ENCODE results near the gene MASP2. TPM values are rescaled to one million over a fixed set of nuclear protein-coding genes. Genes with fewer than 3 reads are reported as not detected.
"Not testable (repeated sequence)": the region's sequence is repeated elsewhere in the genome, so short reads cannot be mapped to it uniquely, and the experiment has no call there.

Gene MASP2
- total and polyA plus RNA-seq, 5 donors, result not detected

DNA sequence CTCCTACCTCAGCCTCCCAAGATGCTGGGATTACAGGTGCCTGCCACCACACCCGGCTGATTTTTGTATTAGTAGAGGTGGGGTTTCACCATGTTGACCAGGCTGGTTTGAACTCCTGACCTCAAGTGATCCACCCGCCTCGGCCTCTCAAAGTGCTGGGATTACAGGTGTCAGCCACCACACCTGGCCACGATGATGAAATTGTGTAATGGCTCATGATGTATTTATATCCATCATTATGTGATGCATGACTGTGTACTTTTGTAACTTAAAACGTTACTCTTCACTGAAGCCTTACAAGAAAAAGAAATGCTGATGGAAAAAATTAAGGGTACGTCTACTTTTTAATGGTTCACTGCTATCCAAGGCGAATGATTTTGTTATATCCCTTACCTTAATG lies 27.1 kb downstream of the MASP2 start:
- H3K4me1 ChIP-seq (ENCODE audit: control insufficient read depth, insufficient read depth, low read length), result no peaks in the 10 kb centered on the region
- 88% methylated on average over 7 of the region's 7 CpGs for whole genome bisulfite sequencing
- H3K27ac ChIP-seq (ENCODE audit: low read length), result no peak overlapping the region
- no peak for DNase-seq
- H3K9me3 ChIP-seq (ENCODE audit: control insufficient read depth, low read length), result no peaks in the 10 kb centered on the region
- intact Hi-C loops (cut with DNase I), result no loop called here
- H3K4me3 ChIP-seq (ENCODE audit: low read length), result no peak overlapping the region
- ATAC-seq, result no peak
- no peaks in the 10 kb centered on the region for H3K27me3 ChIP-seq (ENCODE audit: control insufficient read depth, insufficient read depth)

GRCh38 chr1:11019358-11019757 lies 27.7 kb downstream of the MASP2 start:
- 81% methylated on average over 8 of the region's 8 CpGs for WGBS
- H3K27me3 ChIP-seq (ENCODE audit: control insufficient read depth, insufficient read depth); DNase-seq; H3K9me3 ChIP-seq (ENCODE audit: control insufficient read depth, low read length); H3K4me1 ChIP-seq (ENCODE audit: control insufficient read depth, insufficient read depth, low read length); intact Hi-C loops (cut with DNase I); H3K27ac ChIP-seq (ENCODE audit: low read length); H3K4me3 ChIP-seq (ENCODE audit: low read length); ATAC-seq: not testable (repeated sequence)

GRCh38 chr1:11013160-11013531 lies 33.9 kb downstream of the MASP2 start:
- Histone ChIP-seq H3K9me3 (ENCODE audit: control insufficient read depth, low read length) (no peaks in the 10 kb centered on the region), H3K4me1 (ENCODE audit: control insufficient read depth, insufficient read depth, low read length) (peaks cover 4% of the 10 kb centered on the region), H3K4me3 (ENCODE audit: low read length) (peak overlapping the region; percentile 53), H3K27me3 (ENCODE audit: control insufficient read depth, insufficient read depth) (no peaks in the 10 kb centered on the region), H3K27ac (ENCODE audit: low read length) (peak overlapping the region; percentile 6)
- WGBS, result 2% methylated on average over 11 of the region's 11 CpGs
- DNase-seq (no peak), ATAC-seq (peak in 1 of 2 donors; percentile 1)
- intact Hi-C loops (cut with DNase I), result no loop called here

- H3K4me1 ChIP-seq (ENCODE audit: control insufficient read depth, insufficient read depth, low read length), result peaks cover 4% of the 10 kb centered on the region
- under 1% methylated on average over 94 of the region's 94 CpGs for WGBS
- ATAC-seq, result peak; percentile 97
- DNase-seq, result peak; percentile 91 to 96 (median 95)
- H3K9me3 ChIP-seq (ENCODE audit: control insufficient read depth, low read length), result no peaks in the 10 kb centered on the region
- no peaks in the 10 kb centered on the region for H3K27me3 ChIP-seq (ENCODE audit: control insufficient read depth, insufficient read depth)
- H3K27ac ChIP-seq (ENCODE audit: low read length), result peak within 1 kb of the TSS; percentile 69
- intact Hi-C loops (cut with DNase I), result no loop called here
- H3K4me3 ChIP-seq (ENCODE audit: low read length), result peak within 1 kb of the TSS; percentile 53
These were observed 34.5 kb downstream of the MASP2 start, which contains the start of gene TARDBP for GRCh38 chr1:11012260-11013159. Gene TARDBP (plus strand): TSS chr1:11012654. CDS start chr1:11013728, 1,074 bp downstream.

DNA sequence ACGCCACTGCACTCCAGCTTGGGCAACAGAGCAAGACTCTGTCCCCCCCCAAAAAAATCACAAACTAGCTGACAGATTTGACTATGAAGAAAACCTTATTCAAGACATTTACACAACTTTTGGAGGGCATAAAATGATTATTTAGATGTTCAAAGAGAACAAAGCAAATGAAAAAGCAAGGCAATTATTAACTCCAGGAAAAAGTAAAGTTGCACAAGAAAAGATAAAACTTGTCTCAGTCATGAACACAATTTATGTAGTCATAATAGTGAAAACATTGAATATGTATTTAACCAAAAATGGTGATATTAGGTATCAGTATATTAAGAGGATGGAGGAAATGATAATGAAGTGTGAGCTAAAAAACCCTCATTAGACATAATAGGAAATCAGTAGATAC lies 46.5 kb downstream of the MASP2 start:
- Histone ChIP-seq H3K4me3 (ENCODE audit: low read length) (no peak overlapping the region), H3K27ac (ENCODE audit: low read length) (no peak overlapping the region), H3K4me1 (ENCODE audit: control insufficient read depth, insufficient read depth, low read length) (no peaks in the 10 kb centered on the region), H3K9me3 (ENCODE audit: control insufficient read depth, low read length) (no peaks in the 10 kb centered on the region), H3K27me3 (ENCODE audit: control insufficient read depth, insufficient read depth) (no peaks in the 10 kb centered on the region)
- intact Hi-C loops (cut with DNase I), result no loop called here
- no peak for DNase-seq
- WGBS, result 88% methylated on average over 1 of the region's 1 CpG
- ATAC-seq, result no peak

- Histone ChIP-seq H3K27me3 (ENCODE audit: control insufficient read depth, insufficient read depth) (no peaks in the 10 kb centered on the region), H3K4me3 (ENCODE audit: low read length) (no peak overlapping the region), H3K9me3 (ENCODE audit: control insufficient read depth, low read length) (no peaks in the 10 kb centered on the region), H3K27ac (ENCODE audit: low read length) (no peak overlapping the region), H3K4me1 (ENCODE audit: control insufficient read depth, insufficient read depth, low read length) (no peaks in the 10 kb centered on the region)
- intact Hi-C loops (cut with DNase I), result no loop called here
- no peak for DNase-seq
- no peak for ATAC-seq
- WGBS, result 78% methylated on average over 3 of the region's 3 CpGs
These were observed 50.9 kb downstream of the MASP2 start for GRCh38 chr1:10996100-10996499.

DNA sequence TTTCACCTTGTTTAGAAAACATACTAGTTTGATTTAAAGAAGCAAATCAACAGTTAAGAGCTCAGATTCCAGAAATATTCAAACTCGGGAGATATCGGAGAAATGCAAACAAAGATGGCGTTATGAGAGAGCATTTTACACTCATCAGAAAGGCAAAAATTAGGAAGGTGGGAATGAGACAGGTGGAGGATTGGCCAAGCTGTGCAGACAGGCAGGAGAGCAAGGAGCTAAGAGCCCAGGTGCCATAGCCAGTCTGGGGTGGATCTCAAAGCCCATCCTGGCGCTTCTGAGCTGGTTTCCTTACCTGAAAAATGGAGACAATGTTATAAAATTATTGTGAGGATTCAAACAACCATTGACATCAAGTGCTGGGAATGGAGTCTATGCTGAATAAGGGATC lies 54.2 kb downstream of the MASP2 start:
- Histone ChIP-seq H3K9me3 (ENCODE audit: control insufficient read depth, low read length) (no peaks in the 10 kb centered on the region), H3K27ac (ENCODE audit: low read length) (no peak overlapping the region), H3K4me1 (ENCODE audit: control insufficient read depth, insufficient read depth, low read length) (no peaks in the 10 kb centered on the region), H3K4me3 (ENCODE audit: low read length) (no peak overlapping the region), H3K27me3 (ENCODE audit: control insufficient read depth, insufficient read depth) (no peaks in the 10 kb centered on the region)
- WGBS, result 71% methylated on average over 4 of the region's 4 CpGs
- intact Hi-C loops (cut with DNase I), result no loop called here
- DNase-seq, result no peak
- ATAC-seq, result no peak

- H3K27ac ChIP-seq (ENCODE audit: low read length); H3K4me3 ChIP-seq (ENCODE audit: low read length); ATAC-seq; intact Hi-C loops (cut with DNase I); H3K27me3 ChIP-seq (ENCODE audit: control insufficient read depth, insufficient read depth); H3K9me3 ChIP-seq (ENCODE audit: control insufficient read depth, low read length); H3K4me1 ChIP-seq (ENCODE audit: control insufficient read depth, insufficient read depth, low read length); DNase-seq: not testable (repeated sequence)
- 92% methylated on average over 2 of the region's 2 CpGs for WGBS
These were observed 55.0 kb downstream of the MASP2 start for GRCh38 chr1:10992004-10992403.

DNA sequence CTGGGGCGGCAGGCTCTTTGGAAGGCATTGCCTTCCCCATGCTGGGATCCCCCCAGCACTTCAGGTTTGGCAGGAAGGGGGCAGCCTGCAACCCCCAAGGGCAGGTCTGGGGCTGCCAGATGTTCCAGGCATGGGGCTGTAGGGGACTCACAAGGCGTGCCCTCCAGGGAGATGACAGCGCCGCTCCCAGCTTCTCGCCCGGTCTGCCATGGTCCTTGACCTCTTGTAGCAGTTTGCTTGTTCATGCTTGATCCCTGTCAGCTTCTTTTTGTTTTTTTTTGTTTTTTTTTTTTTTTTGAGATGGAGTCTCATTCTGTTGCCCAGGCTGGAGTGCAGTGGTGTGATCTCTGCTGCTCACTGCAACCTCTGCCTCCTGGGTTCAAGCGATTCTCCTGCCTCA lies 56.2 kb downstream of the MASP2 start:
- intact Hi-C loops (cut with DNase I), result no loop called here
- Histone ChIP-seq H3K4me3 (ENCODE audit: low read length) (no peak overlapping the region), H3K9me3 (ENCODE audit: control insufficient read depth, low read length) (no peaks in the 10 kb centered on the region), H3K4me1 (ENCODE audit: control insufficient read depth, insufficient read depth, low read length) (no peaks in the 10 kb centered on the region), H3K27ac (ENCODE audit: low read length) (no peak overlapping the region), H3K27me3 (ENCODE audit: control insufficient read depth, insufficient read depth) (no peaks in the 10 kb centered on the region)
- 92% methylated on average over 7 of the region's 7 CpGs for WGBS
- no peak for DNase-seq
- ATAC-seq, result no peak

DNA sequence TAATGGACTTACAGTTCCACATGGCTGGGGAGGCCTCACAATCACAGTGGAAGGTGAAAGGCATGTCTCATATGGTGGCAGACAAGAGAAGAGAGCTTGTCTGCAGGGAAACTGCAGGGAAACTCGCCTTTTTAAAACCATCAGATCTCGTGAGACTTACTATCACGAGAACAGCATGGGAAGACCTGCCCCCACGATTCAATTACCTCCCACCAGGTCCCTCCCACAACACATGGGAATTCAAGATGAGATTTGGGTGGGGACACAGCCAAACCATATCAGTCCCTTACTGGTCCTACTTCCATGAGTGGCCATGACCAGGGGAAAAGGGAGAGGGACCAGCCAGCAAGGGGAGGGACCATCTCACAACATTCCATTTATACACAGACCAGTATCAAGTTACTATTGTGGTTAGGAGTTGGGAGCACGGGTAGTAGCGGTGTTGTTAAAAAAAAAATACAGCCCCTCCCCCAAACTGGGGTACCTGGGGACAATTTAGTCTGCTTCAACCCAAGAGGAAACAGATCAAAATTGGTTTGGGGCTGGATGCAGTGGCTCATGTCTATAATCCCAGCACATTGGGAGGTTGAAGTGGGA lies 57.0 kb downstream of the MASP2 start:
- ATAC-seq; H3K27ac ChIP-seq (ENCODE audit: low read length); intact Hi-C loops (cut with DNase I); H3K9me3 ChIP-seq (ENCODE audit: control insufficient read depth, low read length); DNase-seq; H3K4me3 ChIP-seq (ENCODE audit: low read length); H3K27me3 ChIP-seq (ENCODE audit: control insufficient read depth, insufficient read depth); H3K4me1 ChIP-seq (ENCODE audit: control insufficient read depth, insufficient read depth, low read length): not testable (repeated sequence)
- 68% methylated on average over 6 of the region's 6 CpGs for WGBS

DNA sequence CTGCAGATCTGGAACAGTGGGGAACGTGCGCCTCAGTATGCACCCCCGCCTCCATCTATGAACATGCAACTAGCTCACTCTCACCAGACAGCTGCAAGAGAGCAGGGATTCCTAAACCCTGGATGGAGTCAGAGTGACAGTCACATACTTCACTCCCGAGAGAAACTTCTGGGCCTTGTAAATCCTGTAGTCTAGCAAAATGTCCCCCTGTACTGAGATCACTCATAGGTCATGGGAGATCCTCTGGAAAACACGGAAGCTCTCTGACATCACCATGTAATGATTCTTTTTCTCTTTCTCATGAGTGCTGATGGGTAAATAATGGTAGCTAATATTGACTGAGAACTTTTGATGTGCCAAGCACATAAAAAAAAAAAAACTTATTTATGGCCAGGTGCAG lies 57.9 kb downstream of the MASP2 start:
- intact Hi-C loops (cut with DNase I), result no loop called here
- DNase-seq (no peak), ATAC-seq (no peak)
- H3K27ac ChIP-seq (ENCODE audit: low read length), result no peak overlapping the region
- H3K4me3 ChIP-seq (ENCODE audit: low read length), result no peak overlapping the region
- H3K27me3 ChIP-seq (ENCODE audit: control insufficient read depth, insufficient read depth), result no peaks in the 10 kb centered on the region
- no peaks in the 10 kb centered on the region for H3K4me1 ChIP-seq (ENCODE audit: control insufficient read depth, insufficient read depth, low read length)
- H3K9me3 ChIP-seq (ENCODE audit: control insufficient read depth, low read length), result no peaks in the 10 kb centered on the region
- 87% methylated on average over 5 of the region's 5 CpGs for WGBS
